KBM-7 (cell line): ENCODE data around the gene SLC22A5.
A peak's percentile ranks its signal among the peaks of the same experiment; 100 is the strongest.

ENCODE experiments used
- DNase-seq: peaks from one replicate; pipeline ENCODE4 v3.0.0-alpha.2; 2015
- in situ Hi-C: fragments of 300-500 bp; cut with MboI; formaldehyde crosslinking; loops from 2 replicates; pipeline ENCODE4 v1.14.3; 2020; ENCODE audit warnings: low sequenced_read_pairs, low pct_unique_long_range_greater_than_20kb, mixed read lengths

The SLC22A5 gene

DNA sequence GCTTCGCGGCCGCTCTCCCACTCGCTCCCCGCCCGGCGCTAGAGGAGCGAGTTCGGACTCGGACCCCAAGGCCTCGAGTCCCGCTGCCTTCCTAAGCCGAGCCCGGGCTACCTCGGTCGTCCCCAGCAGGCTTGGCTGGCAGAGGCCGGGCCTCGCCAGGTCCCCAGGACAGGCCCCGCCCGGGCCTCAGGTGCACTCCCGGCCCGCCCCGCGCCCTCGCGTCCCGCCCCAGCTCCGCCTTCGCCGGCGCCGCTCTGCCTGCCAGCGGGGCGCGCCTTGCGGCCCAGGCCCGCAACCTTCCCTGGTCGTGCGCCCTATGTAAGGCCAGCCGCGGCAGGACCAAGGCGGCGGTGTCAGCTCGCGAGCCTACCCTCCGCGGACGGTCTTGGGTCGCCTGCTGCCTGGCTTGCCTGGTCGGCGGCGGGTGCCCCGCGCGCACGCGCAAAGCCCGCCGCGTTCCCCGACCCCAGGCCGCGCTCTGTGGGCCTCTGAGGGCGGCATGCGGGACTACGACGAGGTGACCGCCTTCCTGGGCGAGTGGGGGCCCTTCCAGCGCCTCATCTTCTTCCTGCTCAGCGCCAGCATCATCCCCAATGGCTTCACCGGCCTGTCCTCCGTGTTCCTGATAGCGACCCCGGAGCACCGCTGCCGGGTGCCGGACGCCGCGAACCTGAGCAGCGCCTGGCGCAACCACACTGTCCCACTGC, at the start of gene SLC22A5:
SLC22A5 (plus strand) TSS at position 237 of the 707 bp plus-strand sequence; CDS start at position 500, 263 bp downstream.
- DNase-seq = peak; percentile 76
- in situ Hi-C loops = no loop called here

DNA sequence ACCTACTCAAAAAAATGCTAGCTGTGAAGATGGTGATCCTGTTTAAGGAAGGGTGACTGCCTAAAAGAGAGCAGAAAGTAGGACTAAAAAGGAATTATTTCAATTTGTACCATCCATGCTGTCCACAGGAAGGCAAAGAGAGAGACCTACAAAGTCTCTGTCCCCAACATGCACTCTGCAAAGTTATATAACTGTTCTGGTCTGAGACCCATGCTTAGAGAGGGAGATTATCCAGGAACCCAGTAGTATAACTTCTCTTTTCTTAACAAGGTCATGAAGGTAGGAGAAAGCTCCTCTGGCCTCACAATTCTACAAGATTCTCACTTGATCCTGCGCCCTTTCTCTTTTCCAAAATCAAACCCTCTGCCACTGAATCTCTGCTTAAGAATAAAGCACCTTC, 49.5 kb upstream of the SLC22A5 start:
- in situ Hi-C loops = no loop called here
- DNase-seq = no peak

DNA sequence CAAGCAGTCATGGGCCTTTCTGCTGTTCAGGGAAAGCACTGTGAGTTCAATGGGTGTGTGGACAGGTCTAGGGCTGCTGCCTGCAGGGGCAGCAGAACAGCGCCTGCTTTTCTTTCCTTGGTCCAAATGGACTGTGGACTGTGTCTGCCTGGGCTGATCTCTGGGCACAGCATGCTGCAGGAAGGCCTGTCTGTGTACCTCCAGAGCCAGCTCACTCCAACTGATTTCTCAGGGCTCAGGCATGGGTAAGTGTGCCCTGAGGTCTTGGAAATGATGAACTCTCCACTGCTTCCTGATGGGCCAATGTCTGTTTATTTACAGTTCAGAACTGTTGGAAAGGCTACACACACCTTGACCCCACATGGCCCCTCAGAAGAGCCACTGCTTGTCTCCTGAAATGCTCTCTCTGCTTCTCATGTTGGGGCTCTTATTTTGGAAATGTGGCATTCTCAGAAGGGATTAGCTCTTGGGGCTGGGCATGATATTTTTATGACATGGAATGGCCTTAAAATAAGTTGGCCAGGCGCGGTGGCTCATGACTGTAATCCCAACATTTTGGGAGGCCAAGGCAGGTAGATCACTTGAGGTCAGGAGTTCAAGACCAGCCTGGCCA, 48.3 kb upstream of the SLC22A5 start:
- in situ Hi-C loops = no loop called here
- DNase-seq = no peak

GRCh38 chr5:132322266-132322665, 47.2 kb upstream of the SLC22A5 start:
- no peak for DNase-seq
- in situ Hi-C loops = no loop called here

DNA sequence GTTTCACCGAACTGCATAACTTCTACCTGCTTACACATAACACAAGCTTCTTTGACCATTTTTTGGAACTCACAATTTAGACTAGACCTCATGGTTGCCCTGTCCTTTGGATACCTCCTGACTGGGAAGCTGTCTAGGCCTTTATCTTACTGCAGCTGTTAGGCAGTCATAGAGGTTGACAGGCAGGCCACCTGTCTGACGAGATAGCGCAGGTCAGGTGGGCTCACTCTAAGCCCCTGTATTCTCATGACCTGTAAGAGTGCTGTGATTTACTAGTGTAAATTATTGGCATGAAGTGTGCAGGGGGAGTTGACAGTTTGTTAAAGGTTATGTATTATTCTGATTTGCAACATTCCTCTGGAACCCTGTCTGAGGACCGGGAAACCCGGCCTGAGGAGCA, 46.3 kb upstream of the SLC22A5 start:
- in situ Hi-C loops = no loop called here
- DNase-seq = no peak

GRCh38 chr5:132325691-132326090, 43.8 kb upstream of the SLC22A5 start:
- no peak for DNase-seq
- in situ Hi-C loops = no loop called here

DNA sequence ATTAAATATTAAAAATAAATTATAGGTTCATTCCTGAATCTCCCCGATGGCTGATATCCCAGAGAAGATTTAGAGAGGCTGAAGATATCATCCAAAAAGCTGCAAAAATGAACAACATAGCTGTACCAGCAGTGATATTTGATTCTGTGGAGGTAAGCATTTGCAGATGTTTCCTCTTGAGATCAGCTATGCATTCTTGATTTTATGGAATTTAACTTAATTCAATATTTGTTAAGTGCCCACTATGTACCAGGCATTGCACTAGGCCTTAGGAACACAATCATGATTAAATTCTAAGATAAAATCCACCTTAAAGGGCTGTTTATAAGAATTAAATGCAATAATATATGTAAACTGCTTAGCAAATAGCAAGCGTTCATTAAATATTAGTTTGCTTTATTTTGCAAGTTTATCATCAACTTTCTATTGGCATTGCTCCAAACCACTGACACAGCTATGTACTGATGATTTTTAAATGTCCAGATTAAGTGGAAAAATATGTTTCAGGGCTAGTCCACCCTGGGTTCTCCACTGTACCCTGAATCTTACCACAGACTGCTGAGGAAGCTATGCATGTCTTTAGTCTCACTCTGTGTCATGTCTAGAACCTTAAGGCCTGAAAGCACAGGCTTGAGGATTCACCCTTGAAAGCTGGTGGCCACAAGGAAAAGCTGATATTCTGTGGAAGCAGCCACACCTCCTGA, 42.1 kb upstream of the SLC22A5 start:
- in situ Hi-C loops = no loop called here
- no peak for DNase-seq

DNA sequence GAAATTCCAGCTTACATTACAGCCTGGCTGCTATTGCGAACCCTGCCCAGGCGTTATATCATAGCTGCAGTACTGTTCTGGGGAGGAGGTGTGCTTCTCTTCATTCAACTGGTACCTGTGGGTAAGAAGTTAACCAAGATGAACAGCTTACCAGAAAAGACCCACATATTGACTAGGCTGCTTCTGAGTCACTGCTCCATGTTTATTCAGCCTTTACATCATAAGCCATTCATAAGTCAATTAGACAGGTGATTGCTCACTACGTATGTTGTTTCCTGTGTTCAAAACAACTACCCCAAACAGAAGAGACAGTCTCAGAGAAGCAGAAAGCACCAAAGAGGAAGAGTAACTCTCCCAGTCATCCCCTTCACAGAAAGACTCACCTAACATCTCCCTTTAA, 34.7 kb upstream of the SLC22A5 start:
- no peak for DNase-seq
- in situ Hi-C loops = no loop called here

DNA sequence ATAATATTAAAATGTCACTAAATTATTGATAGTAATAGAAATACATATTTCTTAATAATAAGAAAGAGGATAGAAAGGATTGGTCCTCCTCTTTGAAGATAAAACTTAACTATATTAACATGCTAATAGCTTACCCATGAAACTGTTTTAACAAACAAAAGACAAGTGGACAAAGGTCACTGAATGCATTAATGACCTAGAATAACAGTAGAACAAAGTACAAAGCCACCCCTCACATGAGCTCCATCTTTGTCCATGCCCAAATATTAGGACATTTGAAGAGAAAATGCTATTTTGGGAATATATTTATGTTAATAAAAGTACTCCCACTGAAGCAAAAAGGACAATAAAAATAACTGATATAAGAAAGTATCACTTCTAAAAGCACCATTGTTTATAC, 34.1 kb upstream of the SLC22A5 start:
- no peak for DNase-seq
- in situ Hi-C loops = no loop called here

DNA sequence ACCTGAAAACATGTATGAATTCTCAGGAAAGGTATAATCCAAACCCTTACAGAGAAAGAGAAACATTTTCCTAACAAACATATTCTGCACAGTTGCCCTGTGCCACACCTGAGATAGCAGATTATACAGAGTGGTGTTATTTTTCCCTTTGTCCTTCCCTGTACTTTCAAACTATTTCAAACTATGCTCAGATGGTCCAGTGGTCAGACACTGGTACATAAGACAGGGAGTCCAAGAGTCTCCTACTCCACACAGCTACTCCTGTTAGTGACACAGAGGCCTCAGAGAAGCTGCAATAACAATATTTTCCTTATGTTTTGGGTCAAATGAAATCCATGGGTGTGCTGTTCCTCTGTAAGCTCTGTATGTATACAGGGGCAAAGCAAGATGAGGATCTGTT, 30.0 kb upstream of the SLC22A5 start:
- DNase-seq = no peak
- in situ Hi-C loops = no loop called here

- no peak for DNase-seq
- in situ Hi-C loops = no loop called here
Observed at GRCh38 chr5:132342291-132343180, 27.0 kb upstream of the SLC22A5 start.

GRCh38 chr5:132344775-132345514, 24.6 kb upstream of the SLC22A5 start:
- DNase-seq = no peak
- in situ Hi-C loops = no loop called here

GRCh38 chr5:132353486-132353995, 16.0 kb upstream of the SLC22A5 start:
- in situ Hi-C loops = no loop called here

DNA sequence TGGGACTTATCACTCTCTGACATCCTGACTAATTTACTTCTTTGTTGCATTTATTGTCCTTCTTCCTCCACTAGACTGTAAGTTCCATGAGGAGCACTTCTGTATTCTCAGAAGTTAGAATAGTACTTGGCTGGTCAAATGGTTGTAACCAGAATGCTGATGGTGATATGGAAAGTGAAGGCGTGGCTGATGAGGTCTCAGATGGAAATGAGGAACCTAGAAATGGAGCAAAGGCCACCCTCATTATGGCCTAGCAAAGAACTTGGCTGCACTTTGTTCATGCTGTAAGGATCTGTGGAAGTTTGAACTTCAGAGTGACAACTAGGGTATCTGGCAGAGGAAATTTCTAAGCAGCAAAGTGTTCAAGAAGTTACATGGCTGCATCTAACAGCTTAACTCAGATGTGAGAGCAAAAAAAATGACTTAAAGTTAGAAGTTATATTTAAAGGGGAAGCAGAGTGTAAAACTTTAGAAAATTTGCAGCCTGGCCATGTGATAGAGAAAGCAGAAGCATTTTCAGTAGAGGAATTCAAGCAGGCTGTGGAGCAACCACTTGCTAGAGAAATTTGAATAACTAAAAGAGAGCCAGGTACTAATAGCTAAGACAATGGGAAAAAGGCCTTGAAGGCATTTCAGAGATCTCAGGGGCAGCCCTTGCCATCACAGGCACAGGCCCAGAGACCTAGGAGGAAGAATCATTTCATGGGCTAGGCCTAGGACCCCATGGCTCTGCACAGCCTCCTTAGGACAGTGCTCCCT, 14.9 kb upstream of the SLC22A5 start:
- peak; percentile 73 for DNase-seq
- in situ Hi-C loops = no loop called here

More at GRCh38 chr5:132353486-132353995, 16.0 kb upstream of the SLC22A5 start:
- DNase-seq = no peak

- in situ Hi-C loops = no loop called here
- no peak for DNase-seq
Observed at GRCh38 chr5:132355140-132355765, 14.3 kb upstream of the SLC22A5 start.

GRCh38 chr5:132358775-132359174, 10.7 kb upstream of the SLC22A5 start:
- in situ Hi-C loops = no loop called here
- DNase-seq = no peak

DNA sequence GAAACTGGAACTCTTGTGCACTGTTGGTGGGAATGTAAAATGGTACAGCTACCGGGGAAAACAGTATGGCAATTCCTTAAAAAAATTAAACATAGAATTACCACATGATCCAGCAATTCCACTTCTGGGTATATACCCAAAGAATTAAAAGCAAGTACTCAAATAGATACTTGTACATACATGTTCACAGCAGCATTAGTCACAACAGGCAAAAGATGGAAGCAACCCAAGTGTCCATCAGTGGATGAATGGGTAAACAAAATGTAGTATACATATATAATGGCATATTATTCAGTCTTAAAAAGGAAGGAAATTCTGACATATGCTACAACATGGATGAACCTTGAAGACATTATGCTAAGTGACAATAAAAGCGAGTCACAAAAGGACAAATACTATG, 7.4 kb upstream of the SLC22A5 start:
- DNase-seq = no peak
- in situ Hi-C loops = no loop called here
